Mucosa of descending colon (tissue), 3 donors: ENCODE measurements around the gene CD8B. TPM values are rescaled to one million over a fixed set of nuclear protein-coding genes. Genes with fewer than 3 reads are reported as not detected.

Experiments
- ATAC-seq: fragments of 200-7000 bp; cut with Tn5 transposase; one replicate; pipeline ENCODE4 v1.9.1; 2020; ENCODE audit warnings: mild to moderate bottlenecking, moderate library complexity
- DNase-seq, 3 donors: peaks; one replicate each; pipeline ENCODE4 v3.0.0-alpha.2; 2020
- H3K36me3 ChIP-seq: fragments of 200-600 bp; one replicate; pipeline ENCODE4 v1.8.0; 2021; ENCODE audit warnings: low read depth, mild to moderate bottlenecking
- H3K4me1 ChIP-seq: fragments of 200-600 bp; one replicate; pipeline ENCODE4 v1.8.0; 2021; ENCODE audit warnings: low read depth, mild to moderate bottlenecking
- H3K4me3 ChIP-seq: fragments of 200-600 bp; one replicate; pipeline ENCODE4 v1.8.0; 2021; ENCODE audit warnings: mild to moderate bottlenecking
- H3K9me3 ChIP-seq: fragments of 200-600 bp; one replicate; pipeline ENCODE4 v1.8.0; 2021; ENCODE audit warnings: mild to moderate bottlenecking
- CTCF ChIP-seq: fragments of 200-600 bp; IDR thresholded peaks from one replicate; pipeline ENCODE4 v1.8.0; 2022; ENCODE audit warnings: antibody characterized with exemption, mild to moderate bottlenecking
- intact Hi-C, 2 donors: fragments of 100-400 bp; cut with DNase I in 1 of 2; cut with micrococcal nuclease in 1 of 2; formaldehyde crosslinking; loops; one replicate each; pipeline versions ENCODE4 v1.11.0 to v1.11.1; 2022; cut with DNase I, micrococcal nuclease
- total RNA-seq, 3 donors: library from RNA; stranded (reverse); fragmentation: NEBNext Ultra II Directional in 2 of 3; extraction: Animal tissue kit (Norgen Biotek cat#: 25700) in 2 of 3; gene quantifications; one replicate each; pipeline versions ENCODE4 v1.2.1 to v1.2.4, GENCODE V29; 2021 to 2023
- donor health status: DM: no; HTN: no; CAD: no; lungs with moderate emphysema.
- donor health status: DM: no; HTN: no; CAD: no.
- donor health status: DM: no; HTN: yes; CAD: no.

CD8B gene
- total RNA-seq, 3 donors from 2014 or later: 1.5 to 3.8 (median 2.9) TPM

- H3K4me3 ChIP-seq: no peak overlapping the region
- no peaks in the 10 kb centered on the region for H3K4me1 ChIP-seq
- H3K9me3 ChIP-seq: no peaks in the 10 kb centered on the region
- intact Hi-C loops: no loop called here
- TF ChIP-seq CTCF: no peak
- no peak for ATAC-seq
- DNase-seq: no peak
- H3K36me3 ChIP-seq: no peaks in the 10 kb centered on the region
Observed at GRCh38 chr2:86781363-86781762, 80.3 kb downstream of the CD8B start.

DNA sequence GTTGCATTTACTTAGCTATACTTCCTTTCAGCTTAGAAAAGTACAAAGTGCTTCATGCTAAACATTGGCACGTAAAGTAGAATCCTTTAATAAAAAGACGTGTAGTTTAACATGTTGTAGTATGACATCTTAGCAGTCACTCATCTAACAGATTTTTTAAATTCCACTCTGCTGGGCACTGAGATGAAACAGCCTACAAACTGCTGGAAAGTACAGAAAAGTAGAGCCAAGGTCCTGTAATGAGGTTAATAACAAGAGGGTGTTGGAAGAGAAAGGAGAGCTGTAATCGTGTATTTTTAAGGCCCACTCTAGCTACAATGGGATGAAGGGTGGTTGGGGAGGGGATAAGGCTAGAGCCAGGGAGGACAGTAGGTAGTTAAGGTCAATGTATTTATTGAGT is 81.7 kb downstream of the CD8B start:
- Histone ChIP-seq H3K36me3 (no peaks in the 10 kb centered on the region), H3K4me1 (no peaks in the 10 kb centered on the region), H3K9me3 (no peaks in the 10 kb centered on the region), H3K4me3 (no peak overlapping the region)
- DNase-seq (no peak), ATAC-seq (no peak)
- no peak for TF ChIP-seq CTCF
- intact Hi-C loops: no loop called here

DNA sequence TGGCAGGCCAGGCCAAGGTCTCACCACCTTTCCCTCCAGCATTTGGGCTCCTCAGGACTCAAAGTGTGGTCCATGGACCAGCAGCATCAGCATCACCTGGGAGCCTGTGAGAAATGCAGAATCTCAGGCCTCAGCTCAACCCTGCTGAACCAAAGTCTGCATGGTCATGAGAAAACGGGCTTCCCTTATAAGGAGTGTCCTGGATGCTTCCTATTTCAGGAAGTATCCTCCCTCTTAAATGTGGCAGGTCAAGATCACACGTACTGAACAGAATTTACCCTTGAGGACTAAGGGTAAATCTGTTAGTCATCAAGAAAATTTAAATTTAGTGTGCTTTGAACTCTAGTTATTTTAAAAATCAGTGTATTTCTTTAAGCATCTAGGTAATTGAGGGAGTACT is 82.7 kb downstream of the CD8B start:
- ATAC-seq (peak; percentile 47), DNase-seq (no peak)
- Histone ChIP-seq H3K4me1 (no peaks in the 10 kb centered on the region), H3K36me3 (no peaks in the 10 kb centered on the region), H3K4me3 (no peak overlapping the region), H3K9me3 (no peaks in the 10 kb centered on the region)
- intact Hi-C loops: no loop called here
- no peak for TF ChIP-seq CTCF

- ATAC-seq (no peak), DNase-seq (no peak)
- no peak for TF ChIP-seq CTCF
- Histone ChIP-seq H3K9me3 (no peaks in the 10 kb centered on the region), H3K4me3 (no peak overlapping the region), H3K4me1 (no peaks in the 10 kb centered on the region), H3K36me3 (no peaks in the 10 kb centered on the region)
- intact Hi-C loops: no loop called here
Observed at GRCh38 chr2:86776532-86776931, 85.2 kb downstream of the CD8B start.

- Histone ChIP-seq H3K4me1 (no peaks in the 10 kb centered on the region), H3K4me3 (no peak overlapping the region), H3K36me3 (no peaks in the 10 kb centered on the region), H3K9me3 (no peaks in the 10 kb centered on the region)
- intact Hi-C loops: no loop called here
- ATAC-seq (no peak), DNase-seq (no peak)
- no peak for TF ChIP-seq CTCF
Observed at GRCh38 chr2:86775338-86775737, 86.3 kb downstream of the CD8B start.

GRCh38 chr2:86774862-86775261 is 86.8 kb downstream of the CD8B start:
- Histone ChIP-seq H3K9me3 (no peaks in the 10 kb centered on the region), H3K4me1 (no peaks in the 10 kb centered on the region), H3K4me3 (no peak overlapping the region), H3K36me3 (no peaks in the 10 kb centered on the region)
- intact Hi-C loops: no loop called here
- no peak for DNase-seq
- no peak for TF ChIP-seq CTCF
- no peak for ATAC-seq
